Stimulated activated CD8-positive, alpha-beta memory T cell treated with anti-CD3 and anti-CD28 coated beads, Interleukin-12 subunit alpha, Interleukin-12 subunit beta, amount 100 ng/mL, for 1 hour (primary cell): ENCODE data around the gene CCDC102B.
"Not testable (repeated sequence)": the region's sequence is repeated elsewhere in the genome, so short reads cannot be mapped to it uniquely, and the experiment has no call there.

ENCODE experiments used
- DNase-seq: peaks from one replicate; pipeline ENCODE4 v3.0.0-alpha.2; 2020; ENCODE audit warnings: low read depth

The CCDC102B gene

DNA sequence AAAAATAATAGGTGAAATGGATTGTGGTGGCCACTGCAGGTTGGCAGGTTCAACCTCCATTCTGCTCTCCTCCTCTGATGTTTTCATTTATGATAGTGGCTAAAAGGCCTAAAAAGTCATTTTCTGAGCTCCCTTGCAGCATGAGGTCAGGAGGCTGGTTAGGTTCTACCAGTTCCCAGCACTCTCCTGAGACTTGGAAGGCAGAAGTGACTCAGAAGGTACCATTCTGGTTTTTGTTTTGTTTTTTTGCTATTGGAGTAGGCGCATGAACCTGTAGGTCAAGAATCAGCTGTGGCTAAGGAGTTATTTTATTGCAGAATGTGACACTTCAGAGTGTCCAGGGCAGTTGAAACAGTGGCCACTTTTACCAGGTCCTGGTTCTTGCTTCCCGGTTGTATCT is 181.9 kb downstream of the CCDC102B start:
- no peak for DNase-seq

DNA sequence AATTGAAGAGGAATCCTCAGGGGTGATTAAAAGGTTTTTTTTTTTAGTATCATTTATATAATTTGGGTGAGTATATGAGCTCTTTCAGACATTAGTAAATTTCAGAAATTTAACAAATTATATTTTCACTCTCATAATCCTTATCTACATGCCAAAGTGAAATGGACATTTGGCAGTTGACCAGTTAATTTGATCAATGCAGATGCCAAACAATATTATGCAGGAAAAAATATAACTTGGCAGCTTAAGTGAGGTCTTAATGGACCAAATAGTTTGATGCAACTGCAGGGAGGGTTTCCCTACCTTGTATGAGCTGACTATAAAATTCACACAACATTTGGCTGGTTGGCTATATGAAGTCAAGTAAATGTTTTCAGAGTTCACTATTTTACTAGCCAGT is 185.2 kb downstream of the CCDC102B start:
- no peak for DNase-seq

DNA sequence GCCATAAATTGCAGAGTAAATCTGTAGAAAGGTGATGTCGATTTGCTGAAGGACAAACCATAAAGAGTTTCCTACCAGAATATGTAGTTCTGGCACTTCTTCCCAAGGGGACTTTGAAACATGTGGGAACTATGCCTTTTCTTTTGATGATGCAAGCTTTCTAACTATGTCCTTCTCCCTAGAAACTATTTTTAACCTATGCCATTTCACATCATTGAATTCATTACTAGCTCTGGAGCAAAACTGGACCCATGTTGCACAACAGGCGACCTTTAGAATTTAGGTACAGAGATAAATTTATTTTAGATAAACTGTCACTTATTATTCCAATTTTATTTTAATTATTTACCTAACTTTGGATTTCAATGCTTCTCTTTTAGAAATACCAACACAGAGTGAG is 186.5 kb downstream of the CCDC102B start:
- DNase-seq = no peak

DNA sequence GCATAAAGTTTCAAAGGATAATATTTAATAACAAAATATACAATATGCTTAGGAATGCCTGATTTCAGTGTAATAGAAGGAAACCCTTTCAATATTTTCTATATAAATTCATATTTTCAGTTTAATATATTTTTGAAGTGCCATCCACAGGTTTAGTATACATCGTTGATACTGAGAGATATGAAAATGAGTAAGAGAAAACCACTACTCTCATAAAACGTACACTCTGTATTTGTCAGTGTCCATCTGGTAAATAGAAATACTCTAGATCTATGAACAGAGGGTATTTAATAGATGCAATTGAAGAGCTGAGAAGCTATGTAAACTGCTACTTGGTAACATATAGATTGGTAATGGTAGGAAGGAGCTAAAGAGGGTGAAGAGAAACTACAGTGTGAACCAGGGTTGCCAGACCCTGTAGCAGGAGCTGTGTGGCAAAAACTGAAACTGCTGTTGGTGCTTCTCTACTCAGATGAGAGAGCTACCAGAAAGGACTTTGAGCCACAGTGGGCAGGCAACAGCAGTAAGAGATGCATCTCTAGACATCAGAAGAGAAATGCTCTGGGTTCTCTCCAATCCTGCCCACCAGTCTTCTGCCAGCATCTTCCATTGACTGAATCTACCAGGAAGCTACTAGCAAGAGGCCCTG is 187.4 kb downstream of the CCDC102B start:
- DNase-seq = no peak

DNA sequence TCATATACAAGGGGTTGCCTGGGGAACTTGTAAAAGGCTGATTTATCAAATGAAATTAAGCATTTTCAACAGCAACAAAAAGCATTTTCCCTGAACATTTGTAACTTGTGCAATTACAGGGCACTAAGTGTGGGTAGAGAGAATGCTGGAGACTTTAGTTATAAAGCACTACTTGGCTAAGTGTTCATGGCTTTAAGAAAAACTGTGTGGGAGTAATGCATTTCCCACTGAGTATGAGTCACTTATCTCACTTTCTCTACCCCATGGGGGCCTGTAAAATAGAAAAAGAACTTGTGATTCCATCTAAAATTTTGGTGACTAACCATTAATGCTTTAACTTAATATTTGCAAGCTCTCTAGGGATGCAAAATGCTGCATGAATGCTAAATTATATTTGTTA is 193.4 kb downstream of the CCDC102B start:
- no peak for DNase-seq

DNA sequence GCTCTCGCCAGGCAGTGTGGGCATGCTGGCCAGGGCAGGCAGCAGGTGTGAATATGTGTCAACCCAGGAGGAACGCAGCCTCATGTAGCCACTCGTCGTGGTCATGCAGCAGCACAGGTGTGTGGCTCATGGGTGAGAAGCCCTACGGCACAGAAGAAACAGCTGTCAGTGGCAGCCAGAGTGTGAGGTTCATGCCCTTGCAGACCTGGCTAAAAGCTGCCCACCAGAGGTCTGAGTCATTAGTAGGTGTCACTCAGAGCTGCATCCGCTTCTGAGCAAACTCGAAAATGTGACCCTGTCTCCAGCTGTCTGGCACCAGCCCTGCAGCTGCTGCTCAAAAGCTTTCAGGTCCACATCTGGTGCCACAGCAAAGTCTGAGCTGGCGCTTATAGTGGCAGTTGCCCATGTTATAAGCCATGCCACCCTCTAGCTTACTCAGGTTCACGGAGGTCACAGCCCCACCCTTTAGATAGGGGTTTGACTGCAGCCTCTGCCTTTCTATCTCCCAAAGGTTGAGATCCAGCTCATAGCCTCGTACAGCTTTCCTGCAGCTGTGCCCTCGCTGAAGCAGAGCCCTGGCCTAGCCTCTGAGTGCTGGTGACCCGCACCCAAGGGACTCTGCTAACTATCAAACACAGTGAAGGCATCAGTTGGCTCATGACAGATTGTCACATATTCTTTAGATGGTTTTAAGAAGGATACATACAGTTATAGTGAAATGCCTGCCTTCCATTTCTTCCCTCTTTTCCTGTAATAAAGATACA is 195.0 kb downstream of the CCDC102B start:
- no peak for DNase-seq

DNA sequence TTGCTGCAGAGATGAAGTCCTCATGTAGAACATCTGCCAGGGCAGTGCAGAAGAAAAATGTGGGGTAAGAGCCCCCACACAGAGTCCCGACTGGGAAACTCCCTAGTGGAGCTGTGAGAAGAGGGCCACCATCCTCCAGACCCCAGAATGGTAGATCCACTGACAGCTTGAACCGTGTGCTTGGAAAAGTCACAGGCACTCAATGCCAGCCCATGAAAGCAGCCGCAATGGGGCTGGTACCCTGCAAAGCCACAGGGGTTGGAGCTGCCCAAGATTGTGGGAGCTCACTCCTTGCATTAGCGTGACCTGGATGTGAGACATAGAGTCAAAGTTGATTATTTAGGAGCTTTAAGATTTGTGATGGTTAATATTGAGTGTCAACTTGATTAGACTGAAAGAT is 197.8 kb downstream of the CCDC102B start:
- no peak for DNase-seq

DNA sequence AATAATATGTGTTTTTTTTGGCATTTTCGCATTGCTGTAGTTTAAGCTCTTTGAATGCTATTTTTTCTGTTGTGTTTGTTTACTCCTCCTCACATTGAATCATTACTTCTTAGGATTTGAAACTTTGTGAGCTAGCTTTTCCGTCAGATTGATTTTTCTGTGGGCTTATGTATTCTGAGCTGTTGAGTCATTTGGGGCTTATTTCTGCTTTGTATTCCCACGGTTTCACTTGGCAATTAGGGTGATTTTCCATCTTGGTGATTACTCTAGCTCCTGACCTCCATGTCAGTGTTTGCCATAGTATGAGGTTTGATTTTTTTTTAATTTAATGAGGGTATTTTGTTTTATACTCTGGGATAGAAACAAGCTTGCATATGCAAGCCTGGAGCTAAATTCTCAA is 200.0 kb downstream of the CCDC102B start:
- DNase-seq = no peak

DNA sequence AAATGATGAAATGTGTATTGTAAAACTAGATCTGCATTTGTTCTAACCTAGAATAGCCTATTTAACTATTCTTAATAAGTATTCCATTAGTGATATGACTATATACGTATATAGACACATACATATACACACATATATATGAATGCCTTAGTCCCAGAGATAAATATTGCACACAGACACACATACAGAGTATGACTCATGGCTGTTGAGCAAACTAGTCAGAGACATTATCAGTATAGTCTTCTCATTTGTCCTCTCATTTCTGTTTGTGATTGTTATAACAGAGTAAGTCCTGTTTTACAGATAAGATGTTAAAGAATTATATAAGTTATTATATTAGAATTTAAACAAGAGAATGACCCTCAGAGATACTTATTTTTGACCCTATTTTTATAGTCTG is 202.5 kb downstream of the CCDC102B start:
- no peak for DNase-seq

DNA sequence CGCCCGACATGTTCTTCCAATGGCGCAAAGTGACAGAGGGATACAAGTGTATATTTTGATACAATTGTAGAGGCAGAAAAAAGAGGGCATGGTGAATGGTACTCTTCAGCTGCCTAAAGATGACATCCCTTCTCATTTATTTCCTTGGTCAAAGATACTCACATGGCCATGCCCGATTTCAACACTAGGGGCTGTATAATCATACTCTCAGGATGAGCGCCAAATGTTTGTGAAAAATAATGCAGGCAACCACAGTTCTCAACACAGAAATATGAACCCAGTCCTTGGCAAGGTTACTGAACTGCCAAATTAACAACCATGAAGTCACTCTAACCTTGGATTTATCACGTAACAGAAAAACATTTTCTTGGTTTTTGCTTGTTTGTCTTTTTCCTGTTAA is 204.4 kb downstream of the CCDC102B start:
- no peak for DNase-seq

DNA sequence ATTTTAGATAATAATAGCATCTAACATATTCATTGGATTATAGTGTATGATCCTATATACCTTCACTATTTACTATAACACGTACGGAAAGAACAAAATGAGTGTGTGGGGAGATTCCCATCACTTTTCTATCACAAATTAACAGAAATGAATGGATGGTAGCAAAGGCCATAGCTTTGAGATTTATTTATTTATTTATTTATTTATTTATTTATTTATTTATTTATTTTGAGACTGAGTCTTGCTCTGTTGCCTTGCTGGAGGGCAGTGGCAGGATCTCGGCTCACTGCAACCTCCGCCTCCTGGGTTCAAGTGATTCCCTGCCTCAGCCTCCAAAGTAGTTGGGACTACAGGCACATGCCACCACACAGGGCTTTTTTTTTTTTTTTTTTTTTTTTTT is 208.3 kb downstream of the CCDC102B start:
- DNase-seq = not testable (repeated sequence)

DNA sequence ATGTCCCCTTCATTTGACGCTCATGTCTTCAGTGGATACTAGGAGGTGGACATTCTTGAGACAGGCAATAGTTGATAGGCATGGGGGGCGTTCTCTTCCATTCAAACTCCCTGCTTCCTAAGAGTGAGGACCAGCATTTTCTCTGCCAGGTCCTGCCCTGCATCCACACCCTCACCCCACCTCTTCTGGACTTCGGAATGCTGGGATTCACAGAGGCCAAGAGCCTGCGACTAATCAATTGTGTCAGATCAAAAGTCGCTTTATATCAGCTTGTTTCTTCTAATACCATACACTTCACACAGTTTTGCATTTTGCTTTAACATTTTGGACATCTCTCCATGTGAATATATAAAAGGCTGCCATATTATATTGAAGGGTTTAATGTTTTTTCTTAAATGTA is 210.7 kb downstream of the CCDC102B start:
- no peak for DNase-seq

DNA sequence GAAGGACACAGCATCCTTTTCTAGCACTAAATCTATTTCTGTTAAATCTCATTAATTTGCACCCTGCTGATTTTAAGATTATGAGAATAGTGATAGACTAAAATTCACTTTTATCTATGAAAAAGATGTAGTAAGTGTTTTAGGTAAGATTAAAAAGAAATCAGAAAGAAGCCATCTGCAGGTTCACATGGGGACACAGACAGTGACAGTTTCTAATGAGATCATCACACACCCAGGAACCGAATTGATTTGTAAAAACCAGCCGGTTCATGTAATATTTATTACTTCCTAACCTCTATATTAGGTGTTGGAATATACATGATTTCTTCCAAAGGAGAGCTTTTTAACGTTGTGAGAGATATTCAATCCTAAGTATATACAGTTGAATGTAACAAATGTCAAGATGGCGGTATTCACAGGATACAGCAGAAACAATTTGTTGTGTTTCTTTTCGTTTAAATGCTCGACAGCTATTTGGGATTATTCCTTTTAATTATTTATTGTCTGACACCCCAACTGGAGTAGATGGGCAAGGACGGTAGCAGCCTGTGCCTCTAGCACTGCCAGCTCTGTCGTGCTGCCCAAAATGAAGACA is 223.4 kb downstream of the CCDC102B start:
- no peak for DNase-seq

DNA sequence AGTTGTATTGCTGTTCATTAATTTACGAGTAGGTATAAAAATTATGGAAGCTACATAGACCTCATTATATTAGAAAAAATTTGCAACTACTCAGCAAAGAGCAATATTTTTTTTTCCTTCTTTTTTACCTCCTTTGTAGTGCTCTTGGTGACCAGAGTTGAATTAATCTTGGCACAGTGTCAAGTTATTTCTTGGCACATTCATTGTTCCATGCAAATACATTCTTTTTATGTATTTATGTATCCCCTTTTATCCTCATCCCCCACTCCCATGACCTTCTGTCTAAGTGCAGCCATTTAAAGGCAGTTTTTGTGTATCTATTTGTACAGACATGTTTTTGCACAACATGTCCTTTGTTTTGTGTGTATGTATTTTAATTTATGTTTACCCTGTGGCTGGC is 224.5 kb downstream of the CCDC102B start:
- no peak for DNase-seq

DNA sequence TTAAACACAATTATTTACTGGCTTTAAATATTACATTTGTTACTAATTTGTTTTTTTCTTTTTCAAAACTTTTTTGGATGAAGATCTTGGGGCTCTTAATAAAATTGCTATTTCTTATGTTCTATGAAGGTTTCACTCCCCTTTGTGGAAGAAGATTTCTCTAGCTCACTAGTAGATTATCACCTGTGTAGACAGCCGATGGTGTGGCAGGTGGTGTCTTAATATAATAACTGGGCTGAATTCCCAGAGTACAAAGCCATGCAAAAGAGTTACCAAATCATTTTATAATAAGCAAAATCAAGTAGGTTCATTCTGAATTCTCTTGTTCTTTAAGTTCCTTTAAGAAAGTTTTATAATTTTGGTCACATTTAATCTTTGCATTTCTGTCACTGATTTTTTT is 233.7 kb downstream of the CCDC102B start:
- DNase-seq = no peak

DNA sequence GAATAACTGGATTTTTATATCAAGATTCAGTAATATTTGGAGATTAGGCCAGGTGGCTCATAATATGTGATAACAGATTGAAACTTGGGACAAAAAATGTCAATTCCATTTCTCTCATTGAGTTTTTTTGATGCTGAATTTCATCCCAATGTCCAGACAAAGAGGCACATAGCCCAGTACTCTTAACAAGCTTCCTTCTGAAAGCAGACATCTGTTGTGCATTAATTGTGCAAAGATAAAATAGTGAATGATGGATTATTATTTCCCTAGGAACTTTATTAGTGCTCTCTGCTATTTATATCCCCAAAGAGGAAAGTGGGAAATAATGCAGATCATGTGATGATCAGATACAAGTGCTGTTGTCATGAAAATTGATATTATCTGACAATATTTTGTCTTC is 234.1 kb downstream of the CCDC102B start:
- DNase-seq = no peak

DNA sequence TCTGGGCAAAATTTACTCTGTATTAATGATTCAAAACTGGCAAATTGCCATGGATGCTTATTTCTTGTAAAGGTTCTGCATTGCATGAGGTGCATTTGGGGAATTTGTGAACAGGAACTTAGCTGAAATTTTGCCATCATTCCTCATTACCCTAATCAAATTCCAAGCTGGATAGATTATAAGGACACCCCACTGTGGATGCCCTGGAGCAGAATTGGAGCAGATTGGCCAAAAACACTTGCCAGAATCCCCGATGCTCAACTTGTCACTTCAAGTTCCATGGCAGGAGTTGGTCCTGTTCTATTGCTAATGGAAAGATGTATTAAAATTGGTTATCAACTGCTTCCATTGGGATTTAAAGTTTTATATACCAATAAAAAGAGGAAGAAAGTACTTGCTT is 237.9 kb downstream of the CCDC102B start:
- no peak for DNase-seq

DNA sequence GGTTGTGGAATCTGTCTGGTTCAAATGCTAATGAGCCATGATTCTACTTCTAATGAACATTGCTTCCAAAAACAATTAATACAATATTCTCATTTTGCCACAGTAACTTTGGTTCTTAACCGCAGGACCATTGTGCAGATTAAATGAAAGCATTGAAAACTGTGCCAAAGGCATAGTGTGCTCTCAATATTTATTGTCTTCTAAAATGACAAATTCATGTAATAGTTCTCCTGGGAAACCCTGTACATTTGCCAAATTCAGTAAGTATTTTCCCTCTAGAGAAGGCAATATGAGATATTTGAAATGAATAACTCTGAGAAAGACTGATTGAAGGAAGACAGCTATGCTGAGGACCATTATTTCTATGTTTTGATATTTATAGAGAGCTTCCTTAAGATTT is 246.3 kb downstream of the CCDC102B start:
- DNase-seq = no peak

DNA sequence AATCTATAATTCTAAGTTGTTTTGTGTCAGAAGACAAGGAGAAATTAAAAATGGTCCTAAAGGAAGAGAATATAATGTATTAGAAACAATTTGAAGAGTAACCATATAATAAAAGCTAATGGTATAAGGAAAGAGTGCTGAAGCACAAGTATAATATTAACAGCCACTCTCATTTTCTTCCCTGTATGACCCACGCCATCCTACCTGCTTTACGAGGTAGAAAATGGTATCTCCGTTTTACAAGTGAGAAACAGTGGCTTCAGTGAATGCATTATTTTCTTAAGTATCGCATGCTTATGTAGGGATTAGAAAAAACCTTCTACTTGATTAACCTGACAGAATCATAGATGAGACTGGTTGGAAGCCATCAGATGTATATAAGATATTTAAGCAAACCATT is 266.2 kb downstream of the CCDC102B start:
- DNase-seq = no peak

DNA sequence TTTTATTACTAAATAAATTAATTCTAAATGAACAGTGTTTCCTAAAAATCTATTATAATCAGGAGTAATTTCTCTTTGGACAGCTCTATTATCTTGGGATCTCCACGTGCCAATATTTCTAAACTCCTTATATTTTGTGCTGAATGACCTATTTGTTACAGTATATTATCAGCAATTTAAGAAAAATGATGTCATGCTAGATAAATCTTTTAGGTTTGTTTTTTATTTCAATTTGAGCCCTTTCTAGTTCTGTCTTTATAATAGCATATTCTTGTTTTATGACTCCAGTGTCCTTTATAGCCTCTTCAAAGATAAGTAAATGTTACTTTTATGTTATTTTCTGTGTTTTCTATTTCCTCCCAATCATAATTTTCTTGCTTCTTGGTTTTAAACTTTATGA is 269.2 kb downstream of the CCDC102B start:
- no peak for DNase-seq

DNA sequence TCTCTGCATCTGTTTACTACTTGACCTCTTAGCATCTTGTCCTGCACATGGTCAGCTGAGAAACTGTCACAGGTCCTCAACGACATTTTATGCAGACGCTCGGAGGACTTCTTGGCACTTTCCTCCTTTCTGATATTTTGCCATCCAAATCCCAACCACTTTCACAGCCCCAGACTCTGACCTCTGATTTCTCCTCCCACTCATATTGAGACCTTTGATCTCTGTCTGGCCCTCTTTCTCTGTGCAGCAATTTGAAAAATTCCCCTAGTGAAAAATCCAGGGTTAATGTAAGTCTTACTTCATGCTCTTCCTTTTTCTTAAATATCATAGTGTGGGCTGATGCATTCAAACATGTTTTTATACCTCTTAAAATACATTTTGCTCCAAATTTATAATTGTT is 273.8 kb downstream of the CCDC102B start:
- no peak for DNase-seq

DNA sequence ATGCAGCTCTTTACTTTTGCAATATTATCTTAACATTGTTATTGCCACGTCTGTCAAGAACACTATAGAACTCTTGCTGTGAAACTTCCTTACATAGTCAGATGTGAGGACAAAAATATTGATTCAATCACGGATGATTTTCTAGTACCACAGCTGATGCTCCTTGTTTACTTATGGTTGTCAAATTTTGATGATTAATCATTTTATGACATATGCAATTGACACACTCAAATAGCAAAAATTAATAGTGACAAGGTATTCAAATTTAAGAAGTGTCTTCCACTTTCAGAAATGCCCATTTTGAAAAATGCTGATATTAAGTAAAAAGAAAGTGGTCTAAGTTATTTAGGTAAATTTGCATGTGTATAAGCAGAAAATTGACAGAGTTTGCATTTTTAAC is 284.0 kb downstream of the CCDC102B start:
- DNase-seq = no peak

DNA sequence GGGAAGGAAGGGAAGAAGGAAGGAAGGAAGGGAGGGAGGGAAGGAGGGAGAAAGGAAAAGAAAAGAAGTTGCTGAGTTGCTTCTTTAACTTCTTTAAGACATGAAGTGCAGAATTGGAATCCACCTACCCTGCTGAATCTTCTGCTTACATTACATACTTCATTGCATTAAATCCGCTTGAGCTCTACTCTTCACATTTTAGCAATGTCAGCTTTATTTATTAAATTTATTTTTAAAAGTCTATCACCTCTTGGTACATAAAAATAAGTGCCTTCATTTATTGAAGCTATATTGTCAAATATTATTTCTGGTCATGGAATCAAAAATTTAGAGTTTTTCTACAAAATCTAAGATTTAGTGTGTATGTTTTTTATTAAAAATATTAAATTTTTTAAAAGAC is 284.6 kb downstream of the CCDC102B start:
- no peak for DNase-seq

DNA sequence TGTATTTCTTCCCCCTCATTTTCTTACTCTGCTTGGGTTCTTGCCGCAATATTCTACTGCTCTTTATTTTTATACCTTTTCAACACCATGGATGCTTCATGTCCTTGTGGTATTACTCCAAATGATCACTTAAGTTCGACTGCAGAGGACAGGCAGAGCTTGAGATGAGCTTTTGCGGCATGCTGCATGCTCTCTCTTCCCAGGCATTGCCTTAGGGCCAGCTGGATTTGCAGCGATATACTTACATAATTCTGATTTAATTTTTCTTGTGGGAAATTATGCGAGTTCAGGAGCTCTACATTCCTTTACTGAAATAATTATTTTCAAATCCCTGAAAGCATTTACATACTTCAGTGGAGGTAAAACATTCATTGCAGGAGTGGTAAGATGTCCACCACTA is 288.1 kb downstream of the CCDC102B start:
- DNase-seq = no peak
